Right atrium auricular region (tissue), 2 donors: Measurements from ENCODE around the gene TBCD. TPM values are rescaled to one million over a fixed set of nuclear protein-coding genes. Genes with fewer than 3 reads are reported as not detected.
A peak's percentile ranks its signal among the peaks of the same experiment; 100 is the strongest.

Experiments used
- DNase-seq: peaks from one replicate; pipeline ENCODE4 v3.0.0-alpha.2; 2019; ENCODE audit warnings: low spot score
- H3K27ac ChIP-seq, 2 donors: fragments of 200-600 bp; sonication (generic); 1 replicate in 1 of 2; 2 replicates in 1 of 2; pipeline ENCODE4 v1.5.1; 2016 to 2019
- H3K27me3 ChIP-seq, 2 donors: fragments of 200-600 bp; sonication (generic); one replicate each; pipeline versions ENCODE4 v1.5.1 to v1.6.0; 2017 to 2019
- H3K36me3 ChIP-seq: fragments of 200-600 bp; sonication (generic); one replicate; pipeline ENCODE4 v1.5.1; 2016
- H3K4me1 ChIP-seq, 2 donors: fragments of 200-600 bp; sonication (generic); one replicate each; pipeline versions ENCODE4 v1.5.1 to v1.6.0; 2017 to 2019
- H3K4me3 ChIP-seq, 2 donors: fragments of 200-600 bp; sonication (generic); 1 replicate in 1 of 2; 2 replicates in 1 of 2; pipeline ENCODE4 v1.5.1; 2017 to 2019; ENCODE audit warnings: mild to moderate bottlenecking in 1 of 2, moderate library complexity in 1 of 2
- H3K9me3 ChIP-seq, 2 donors: fragments of 200-600 bp; sonication (generic); one replicate each; pipeline ENCODE4 v1.5.1; 2019
- total RNA-seq, 2 donors: library from RNA; depleted of rRNA; stranded (reverse); fragments of >200 nt; gene quantifications; one replicate each; pipeline ENCODE4 v1.1.0, GENCODE V29; 2016
- TF ChIP-seq, protein P1 (sequence below), 2 donors: fragments of 200-600 bp; sonication (generic); IDR thresholded peaks; one replicate each; pipeline ENCODE4 v1.5.1; 2019; ENCODE audit warnings: antibody characterized with exemption in 2 of 2

The TBCD gene
- total RNA-seq, 2 donors from 2014 or later = 19.4 to 29.6 TPM

DNA sequence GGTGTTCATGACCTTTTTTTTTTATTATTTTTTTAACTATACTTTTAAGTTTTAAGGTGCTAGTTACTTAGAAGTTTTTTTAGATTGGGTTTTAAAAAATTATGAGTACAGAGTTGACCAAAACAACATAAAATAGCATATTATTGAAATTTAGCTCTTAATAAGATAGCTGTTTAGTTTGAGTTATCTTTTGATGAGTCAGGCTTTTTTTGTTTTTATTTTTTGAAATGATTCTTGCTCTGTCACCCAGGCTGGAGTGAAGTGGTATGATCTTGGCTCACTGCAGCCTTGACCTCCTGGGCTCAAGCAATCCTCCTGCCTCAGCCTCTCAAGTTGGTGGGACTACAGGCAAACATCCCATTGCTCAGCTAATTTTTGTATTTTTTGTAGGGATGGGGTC lies 74.3 kb downstream of the TBCD start:
- TF ChIP-seq, protein P1, sequence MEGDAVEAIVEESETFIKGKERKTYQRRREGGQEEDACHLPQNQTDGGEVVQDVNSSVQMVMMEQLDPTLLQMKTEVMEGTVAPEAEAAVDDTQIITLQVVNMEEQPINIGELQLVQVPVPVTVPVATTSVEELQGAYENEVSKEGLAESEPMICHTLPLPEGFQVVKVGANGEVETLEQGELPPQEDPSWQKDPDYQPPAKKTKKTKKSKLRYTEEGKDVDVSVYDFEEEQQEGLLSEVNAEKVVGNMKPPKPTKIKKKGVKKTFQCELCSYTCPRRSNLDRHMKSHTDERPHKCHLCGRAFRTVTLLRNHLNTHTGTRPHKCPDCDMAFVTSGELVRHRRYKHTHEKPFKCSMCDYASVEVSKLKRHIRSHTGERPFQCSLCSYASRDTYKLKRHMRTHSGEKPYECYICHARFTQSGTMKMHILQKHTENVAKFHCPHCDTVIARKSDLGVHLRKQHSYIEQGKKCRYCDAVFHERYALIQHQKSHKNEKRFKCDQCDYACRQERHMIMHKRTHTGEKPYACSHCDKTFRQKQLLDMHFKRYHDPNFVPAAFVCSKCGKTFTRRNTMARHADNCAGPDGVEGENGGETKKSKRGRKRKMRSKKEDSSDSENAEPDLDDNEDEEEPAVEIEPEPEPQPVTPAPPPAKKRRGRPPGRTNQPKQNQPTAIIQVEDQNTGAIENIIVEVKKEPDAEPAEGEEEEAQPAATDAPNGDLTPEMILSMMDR (IDR thresholded peaks at IDR 0.05) = no peak
- H3K4me3 ChIP-seq = no peak overlapping the region
- no peaks in the 10 kb centered on the region for H3K27me3 ChIP-seq
- H3K27ac ChIP-seq = no peak overlapping the region
- no peaks in the 10 kb centered on the region for H3K4me1 ChIP-seq
- H3K36me3 ChIP-seq = peaks cover 10% of the 10 kb centered on the region
- no peaks in the 10 kb centered on the region for H3K9me3 ChIP-seq
- no peak for DNase-seq

DNA sequence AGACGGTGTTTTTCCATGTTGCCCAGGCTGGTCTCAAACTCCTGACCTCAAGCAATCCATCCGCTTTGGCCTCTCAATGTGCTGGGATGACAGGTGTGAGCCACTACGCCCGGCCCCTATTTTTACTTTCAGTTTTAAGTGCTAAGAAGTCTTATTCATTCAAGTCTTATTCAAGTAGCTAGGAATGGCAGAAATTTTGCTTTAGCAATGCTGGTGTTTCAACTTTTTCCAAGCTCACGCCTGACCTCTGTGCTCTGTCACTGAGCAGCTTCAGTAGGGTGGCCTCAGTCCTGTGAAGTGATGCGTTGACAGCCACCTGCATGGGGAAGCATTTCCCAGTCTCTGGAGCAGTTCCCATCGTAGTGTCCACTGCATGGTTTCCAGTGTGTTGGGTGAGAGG lies 75.1 kb downstream of the TBCD start:
- Histone ChIP-seq H3K36me3 (peaks cover 5% of the 10 kb centered on the region), H3K4me1 (no peaks in the 10 kb centered on the region), H3K9me3 (no peaks in the 10 kb centered on the region), H3K4me3 (no peak overlapping the region), H3K27ac (no peak overlapping the region), H3K27me3 (no peaks in the 10 kb centered on the region)
- no peak for DNase-seq
- TF ChIP-seq, protein P1 (IDR thresholded peaks at IDR 0.05) = no peak

DNA sequence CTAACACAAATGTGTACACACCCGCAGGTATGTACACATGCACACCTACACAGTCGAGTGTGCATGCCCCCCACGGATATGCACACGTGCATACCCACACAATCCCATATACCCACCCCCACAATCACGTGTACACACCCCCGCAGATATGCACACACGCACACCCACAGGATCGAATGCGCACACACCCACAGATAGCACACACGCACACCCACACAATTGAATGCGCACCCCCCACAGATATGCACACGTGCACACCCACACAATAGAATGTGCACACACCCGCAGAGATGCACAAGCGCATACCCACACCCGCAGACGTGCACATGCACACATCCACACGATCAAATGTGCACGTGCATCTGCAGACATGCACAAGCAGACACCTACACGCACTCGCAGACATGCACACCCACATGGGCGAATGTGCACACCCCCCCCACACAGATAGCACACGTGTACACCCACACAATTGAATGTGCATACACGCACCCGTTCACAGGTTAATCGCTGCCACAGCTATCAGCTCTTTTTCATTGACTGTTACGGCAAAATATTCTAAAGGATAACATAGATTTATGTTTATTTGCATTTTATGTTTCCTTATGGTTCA lies 77.1 kb downstream of the TBCD start:
- H3K27ac ChIP-seq = no peak overlapping the region
- DNase-seq = no peak
- H3K4me3 ChIP-seq = no peak overlapping the region
- no peaks in the 10 kb centered on the region for H3K4me1 ChIP-seq
- H3K36me3 ChIP-seq = no peaks in the 10 kb centered on the region
- TF ChIP-seq, protein P1 (IDR thresholded peaks at IDR 0.05) = no peak
- H3K9me3 ChIP-seq = no peaks in the 10 kb centered on the region
- H3K27me3 ChIP-seq = no peaks in the 10 kb centered on the region

DNA sequence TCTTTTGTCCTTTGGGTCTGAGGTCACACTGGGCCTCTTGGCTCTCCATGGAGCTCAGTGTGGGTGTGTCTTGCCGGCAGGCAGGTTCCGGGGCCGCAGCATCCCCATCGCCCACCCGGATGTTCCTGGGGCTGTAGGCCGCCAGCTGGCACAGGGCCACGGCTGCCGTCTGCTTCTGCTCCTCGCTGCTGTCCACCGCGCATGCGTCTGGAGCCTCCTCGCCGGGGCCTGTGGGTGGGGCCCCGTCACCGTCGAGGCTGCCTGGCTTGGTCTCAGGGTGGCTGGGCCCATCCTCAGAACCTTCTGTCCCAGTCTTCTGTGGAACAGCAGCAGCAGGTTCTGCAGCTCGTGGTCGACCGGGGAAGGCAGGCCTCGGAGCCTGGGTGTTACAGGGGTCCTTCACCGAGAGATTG lies 78.4 kb downstream of the TBCD start:
- Histone ChIP-seq H3K36me3 (no peaks in the 10 kb centered on the region), H3K4me1 (no peaks in the 10 kb centered on the region), H3K4me3 (peak overlapping the region; percentile 2 to 27), H3K27me3 (no peaks in the 10 kb centered on the region), H3K27ac (peak overlapping the region; percentile 4 to 44), H3K9me3 (no peaks in the 10 kb centered on the region)
- TF ChIP-seq, protein P1 (IDR thresholded peaks at IDR 0.05) = no peak
- DNase-seq = peak; percentile 62

DNA sequence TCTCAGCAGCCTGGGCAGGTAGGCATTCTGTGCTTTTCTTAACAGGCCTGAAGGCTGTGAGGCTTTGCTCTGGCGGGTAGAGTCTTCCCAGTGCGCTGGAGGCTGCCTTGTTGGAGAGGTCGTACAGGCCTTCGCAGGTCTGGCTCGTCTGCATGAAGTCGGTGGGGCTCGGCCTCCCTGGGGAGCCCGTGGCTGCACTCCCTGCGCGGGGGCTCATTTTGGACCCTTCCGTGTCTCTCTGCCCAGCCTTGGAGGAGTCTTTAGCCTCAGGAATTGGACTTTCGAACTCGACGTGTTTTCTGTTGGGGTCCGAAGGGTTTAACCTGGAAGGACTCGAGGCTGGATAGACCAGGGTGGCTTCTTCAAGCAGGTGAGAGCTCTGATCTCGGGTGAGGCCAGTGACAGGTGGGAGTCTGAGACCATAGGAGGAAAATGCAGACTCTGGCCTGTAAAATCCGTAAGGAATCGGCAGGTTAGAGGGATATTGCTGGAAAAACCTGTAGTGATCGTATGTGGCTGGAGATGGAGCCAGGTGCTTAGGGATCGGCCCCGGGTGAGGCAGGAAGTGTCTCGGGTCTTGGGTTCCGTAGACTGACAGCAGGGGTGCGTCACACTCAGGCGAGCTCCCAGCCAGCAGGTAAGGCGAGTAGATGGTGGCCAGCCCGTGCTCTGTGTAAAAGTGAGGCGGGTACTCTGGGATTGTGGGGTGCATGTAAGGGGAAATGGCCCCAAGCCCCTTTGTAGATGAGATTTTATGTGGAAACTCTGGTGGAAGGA lies 79.4 kb downstream of the TBCD start:
- no peak for DNase-seq
- Histone ChIP-seq H3K36me3 (no peaks in the 10 kb centered on the region), H3K27me3 (no peaks in the 10 kb centered on the region), H3K4me3 (peak overlapping the region in 1 of 2 donors; percentile 27), H3K27ac (peak overlapping the region; percentile 4 to 44), H3K4me1 (no peaks in the 10 kb centered on the region), H3K9me3 (no peaks in the 10 kb centered on the region)
- TF ChIP-seq, protein P1 (IDR thresholded peaks at IDR 0.05) = no peak
